VCaP (cell line): Measurements from ENCODE around the gene ABCC4.

Experiments used
- H3K27ac ChIP-seq: fragments of 450-650 bp; 2 replicates; pipeline ENCODE4 v1.5.1; 2017
- CTCF ChIP-seq: fragments of 450-650 bp; conservative IDR thresholded peaks from 2 replicates; pipeline ENCODE4 v1.5.1; 2017; ENCODE audit warnings: mild to moderate bottlenecking, moderate library complexity

ABCC4 gene

GRCh38 chr13:95067303-95067702 is 233.9 kb downstream of the ABCC4 start:
- H3K27ac ChIP-seq: no peak overlapping the region
- TF ChIP-seq CTCF: no peak

- no peak for TF ChIP-seq CTCF
- H3K27ac ChIP-seq: peak overlapping the region; percentile 23; the same call in 1 of the 2 replicates
These were observed 241.2 kb downstream of the ABCC4 start for GRCh38 chr13:95060014-95060519.

GRCh38 chr13:95059306-95059705 is 241.9 kb downstream of the ABCC4 start:
- no peak overlapping the region; the same call in 1 of the 2 replicates for H3K27ac ChIP-seq
- TF ChIP-seq CTCF: no peak

GRCh38 chr13:95058680-95059079 is 242.6 kb downstream of the ABCC4 start:
- no peak for TF ChIP-seq CTCF

GRCh38 chr13:95056266-95056665 is 245.0 kb downstream of the ABCC4 start:
- TF ChIP-seq CTCF: no peak
- no peak overlapping the region for H3K27ac ChIP-seq

More at GRCh38 chr13:95058680-95059079, 242.6 kb downstream of the ABCC4 start:
- no peak overlapping the region for H3K27ac ChIP-seq

GRCh38 chr13:95050800-95051615 is 250.2 kb downstream of the ABCC4 start:
- TF ChIP-seq CTCF: no peak
- no peak overlapping the region for H3K27ac ChIP-seq

GRCh38 chr13:95049772-95050171 is 251.5 kb downstream of the ABCC4 start:
- TF ChIP-seq CTCF: no peak

More at GRCh38 chr13:95049772-95050171, 251.5 kb downstream of the ABCC4 start:
- no peak overlapping the region for H3K27ac ChIP-seq
